DND-41 (cell line): ENCODE results near the gene PRTFDC1.

Experiments used
- ATAC-seq: fragments of 200-7000 bp; cut with Tn5 transposase; 3 replicates; pipeline ENCODE4 v1.9.1; 2021; ENCODE audit warnings: low read depth; ENCODE audit not compliant: insufficient read depth
- DNase-seq: peaks from one replicate; pipeline ENCODE4 v3.0.0-alpha.2; 2020
- H2AFZ ChIP-seq: 2 replicates; pipeline ENCODE4 v1.6.0; 2012; ENCODE audit warnings: low read depth, low read length
- H3K27ac ChIP-seq: 2 replicates; pipeline ENCODE4 v1.5.1; 2012; ENCODE audit warnings: low read length, inconsistent platforms
- H3K27me3 ChIP-seq: fragments of 200-600 bp; sonication (generic); 2 replicates; pipeline ENCODE4 v1.6.0; 2012; ENCODE audit warnings: low read length, mild to moderate bottlenecking, inconsistent platforms; ENCODE audit not compliant: insufficient read depth, poor library complexity
- H3K36me3 ChIP-seq: 2 replicates; pipeline ENCODE4 v1.5.1; 2012; ENCODE audit warnings: low read length, inconsistent platforms; ENCODE audit not compliant: insufficient read depth
- H3K4me1 ChIP-seq: 2 replicates; pipeline ENCODE4 v1.5.1; 2012; ENCODE audit warnings: mild to moderate bottlenecking, low read length; ENCODE audit not compliant: insufficient read depth
- H3K4me2 ChIP-seq: 2 replicates; pipeline ENCODE4 v1.6.0; 2012; ENCODE audit warnings: mild to moderate bottlenecking, moderate library complexity, low read length, inconsistent platforms; ENCODE audit not compliant: insufficient read depth
- H3K4me3 ChIP-seq, 2 experiments: fragments of 200-600 bp in 1 of 2; shearing (Covaris generic) in 1 of 2; 2 replicates each; pipeline ENCODE4 v1.5.1; 2012 to 2016; ENCODE audit warnings: inconsistent platforms in 2 of 2, low read length in 2 of 2, mild to moderate bottlenecking in 2 of 2, low read depth in 1 of 2, moderate library complexity in 1 of 2
- H3K79me2 ChIP-seq: 2 replicates; pipeline ENCODE4 v1.6.0; 2012; ENCODE audit warnings: low read length, inconsistent platforms; ENCODE audit not compliant: insufficient read depth
- H3K9ac ChIP-seq: 2 replicates; pipeline ENCODE4 v1.6.0; 2012; ENCODE audit warnings: low read depth, mild to moderate bottlenecking, inconsistent platforms, low read length, moderate library complexity
- H3K9me3 ChIP-seq: 2 replicates; pipeline ENCODE4 v1.5.1; 2012; ENCODE audit warnings: low read length, moderate library complexity, mild to moderate bottlenecking, inconsistent platforms; ENCODE audit not compliant: insufficient read depth, severe bottlenecking
- H4K20me1 ChIP-seq: 2 replicates; pipeline ENCODE4 v1.6.0; 2012; ENCODE audit warnings: low read length; ENCODE audit not compliant: insufficient read depth
- EZH2 ChIP-seq: IDR thresholded peaks from 3 replicates; pipeline ENCODE4 v1.6.1; 2012; ENCODE audit warnings: borderline replicate concordance, low read depth, mild to moderate bottlenecking, moderate library complexity, low read length, inconsistent platforms; ENCODE audit not compliant: severe bottlenecking
- TF ChIP-seq, protein P1 (sequence below): IDR thresholded peaks from 2 replicates; pipeline ENCODE4 v1.5.1; 2012; ENCODE audit warnings: borderline replicate concordance, low read length, moderate library complexity, mild to moderate bottlenecking; ENCODE audit not compliant: poor library complexity, severe bottlenecking; ENCODE audit errors: extremely low read depth

PRTFDC1 gene

DNA sequence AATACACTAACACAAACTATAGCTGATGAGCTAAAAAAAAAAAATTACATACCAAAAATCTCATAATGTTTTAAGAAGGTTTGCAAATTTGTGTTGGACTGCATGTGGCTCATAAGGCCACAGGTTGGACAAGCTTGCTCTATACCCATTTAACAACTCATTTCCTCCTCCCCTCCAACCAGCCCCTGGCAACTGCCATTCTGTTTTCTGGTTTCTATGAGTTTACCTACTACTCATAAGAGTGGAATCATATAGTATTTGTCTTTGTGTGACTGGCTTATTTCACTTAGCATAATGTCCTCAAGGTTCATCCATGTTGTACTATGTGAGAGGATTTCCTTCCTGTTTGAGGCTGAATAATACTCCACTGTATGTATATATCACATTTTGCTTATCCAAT lies 128.3 kb downstream of the PRTFDC1 start:
- H3K27ac ChIP-seq: no peak overlapping the region
- H3K9me3 ChIP-seq: no peaks in the 10 kb centered on the region
- no peaks in the 10 kb centered on the region for H3K79me2 ChIP-seq
- DNase-seq (no peak), ATAC-seq (no peak)
- H3K27me3 ChIP-seq: no peaks in the 10 kb centered on the region
- no peaks in the 10 kb centered on the region for H3K36me3 ChIP-seq
- no peak overlapping the region for H3K4me2 ChIP-seq
- H3K9ac ChIP-seq: no peak overlapping the region
- no peak overlapping the region for H3K4me3 ChIP-seq
- no peaks in the 10 kb centered on the region for H4K20me1 ChIP-seq
- H2AFZ ChIP-seq: no peak overlapping the region
- peaks cover 10% of the 10 kb centered on the region; the same call in 1 of the 2 replicates for H3K4me1 ChIP-seq
- TF ChIP-seq, protein P1, sequence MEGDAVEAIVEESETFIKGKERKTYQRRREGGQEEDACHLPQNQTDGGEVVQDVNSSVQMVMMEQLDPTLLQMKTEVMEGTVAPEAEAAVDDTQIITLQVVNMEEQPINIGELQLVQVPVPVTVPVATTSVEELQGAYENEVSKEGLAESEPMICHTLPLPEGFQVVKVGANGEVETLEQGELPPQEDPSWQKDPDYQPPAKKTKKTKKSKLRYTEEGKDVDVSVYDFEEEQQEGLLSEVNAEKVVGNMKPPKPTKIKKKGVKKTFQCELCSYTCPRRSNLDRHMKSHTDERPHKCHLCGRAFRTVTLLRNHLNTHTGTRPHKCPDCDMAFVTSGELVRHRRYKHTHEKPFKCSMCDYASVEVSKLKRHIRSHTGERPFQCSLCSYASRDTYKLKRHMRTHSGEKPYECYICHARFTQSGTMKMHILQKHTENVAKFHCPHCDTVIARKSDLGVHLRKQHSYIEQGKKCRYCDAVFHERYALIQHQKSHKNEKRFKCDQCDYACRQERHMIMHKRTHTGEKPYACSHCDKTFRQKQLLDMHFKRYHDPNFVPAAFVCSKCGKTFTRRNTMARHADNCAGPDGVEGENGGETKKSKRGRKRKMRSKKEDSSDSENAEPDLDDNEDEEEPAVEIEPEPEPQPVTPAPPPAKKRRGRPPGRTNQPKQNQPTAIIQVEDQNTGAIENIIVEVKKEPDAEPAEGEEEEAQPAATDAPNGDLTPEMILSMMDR: no peak
- TF ChIP-seq EZH2: no peak

GRCh38 chr10:24822590-24822989 lies 129.8 kb downstream of the PRTFDC1 start:
- no peak for TF ChIP-seq EZH2
- TF ChIP-seq, protein P1: no peak
- no peak overlapping the region for H3K27ac ChIP-seq
- no peak overlapping the region for H2AFZ ChIP-seq
- H4K20me1 ChIP-seq: no peaks in the 10 kb centered on the region
- H3K9me3 ChIP-seq: no peaks in the 10 kb centered on the region
- H3K79me2 ChIP-seq: no peaks in the 10 kb centered on the region
- H3K4me3 ChIP-seq: no peak overlapping the region
- ATAC-seq (no peak), DNase-seq (no peak)
- H3K27me3 ChIP-seq: no peaks in the 10 kb centered on the region
- H3K4me1 ChIP-seq: peaks cover 10% of the 10 kb centered on the region; the same call in 1 of the 2 replicates
- no peaks in the 10 kb centered on the region for H3K36me3 ChIP-seq
- no peak overlapping the region for H3K9ac ChIP-seq
- no peak overlapping the region for H3K4me2 ChIP-seq

DNA sequence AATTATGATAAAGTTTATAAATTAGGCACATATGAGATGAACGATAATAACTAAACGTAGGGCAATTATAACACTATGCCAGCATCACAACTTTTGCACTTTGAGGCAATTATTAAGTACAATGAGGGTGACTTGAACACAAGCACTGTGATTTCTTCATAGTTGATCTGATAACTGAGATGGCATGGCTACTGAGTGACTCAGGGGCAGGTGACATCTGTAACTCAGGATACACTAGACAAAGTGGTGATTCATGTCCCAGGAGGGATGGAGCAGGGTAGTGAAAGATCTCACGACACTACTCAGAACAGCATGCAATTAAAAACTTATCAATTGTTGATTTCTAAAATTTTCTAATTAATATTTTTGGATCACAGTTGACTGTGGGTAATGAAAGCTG lies 130.4 kb downstream of the PRTFDC1 start:
- Histone ChIP-seq H3K9me3 (no peaks in the 10 kb centered on the region), H3K27ac (no peak overlapping the region), H3K4me2 (no peak overlapping the region), H3K9ac (no peak overlapping the region), H4K20me1 (no peaks in the 10 kb centered on the region), H3K4me1 (peaks cover 10% of the 10 kb centered on the region; the same call in 1 of the 2 replicates), H3K27me3 (no peaks in the 10 kb centered on the region), H3K36me3 (no peaks in the 10 kb centered on the region), H3K79me2 (no peaks in the 10 kb centered on the region), H2AFZ (no peak overlapping the region), H3K4me3 (no peak overlapping the region)
- no peak for TF ChIP-seq EZH2
- TF ChIP-seq, protein P1: no peak
- ATAC-seq: no peak
- DNase-seq: no peak
